K562 (cell line): Measurements from ENCODE around the gene SLC43A1. TPM values are rescaled to one million over a fixed set of nuclear protein-coding genes. Genes with fewer than 3 reads are reported as not detected.
A peak's percentile ranks its signal among the peaks of the same experiment; 100 is the strongest.

Source experiments
- ATAC-seq: fragments of 200-7000 bp; cut with Tn5 transposase; 3 replicates; pipeline ENCODE4 v1.9.1; 2020; ENCODE audit warnings: moderate library complexity
- BruUV-seq: library from RNA; stranded (reverse); fragments of 400-500 nt; replicated peaks from 2 replicates; lab custom pipeline; 2021; lab: Mats Ljungman, UMichigan
- CTCF ChIA-PET: fragments of 300-600 bp; formaldehyde crosslinking; extraction: SDS; loops from one replicate; lab custom pipeline; 2021; ENCODE audit warnings: low intra/inter-chr PET ratio; lab: Yijun Ruan, JAX
- POLR2A ChIA-PET: fragments of 300-600, 350-650 bp; sonication (Branson Sonifier 250); formaldehyde crosslinking; extraction: SDS; loops from one replicate; lab custom pipeline; 2021; ENCODE audit warnings: antibody characterized with exemption, inconsistent platforms; lab: Yijun Ruan, JAX
- DNase-seq, 4 experiments: peaks; one replicate each; pipeline versions ENCODE4 v3.0.0 to v3.0.0-alpha.2; 2011 to 2018; ENCODE audit warnings: low spot score in 3 of 4, mixed read lengths in 3 of 4; ENCODE audit errors: extremely low read depth in 1 of 4
- FAIRE-seq: peaks from 2 replicates; lab custom pipeline; 2011; peaks lifted over from hg19 to GRCh38; lab: Jason Lieb, UNC
- H2AFZ ChIP-seq: 2 replicates; pipeline ENCODE4 v1.6.0; 2011; ENCODE audit warnings: low read depth, low read length, control low read depth, inconsistent platforms
- H3K27ac ChIP-seq: fragments of 200-600 bp; 3 replicates; pipeline ENCODE4 v1.8.0; 2011; ENCODE audit warnings: low read depth, mild to moderate bottlenecking, control low read depth, inconsistent platforms, low read length, moderate library complexity, mixed read lengths; ENCODE audit errors: extremely low read depth
- H3K27me3 ChIP-seq, 2 experiments: fragments of 300-600 bp in 1 of 2; 2 replicates in 1 of 2; 3 replicates in 1 of 2; pipeline versions ENCODE4 v1.6.0 to v1.8.0; 2011; ENCODE audit warnings: inconsistent platforms in 2 of 2, low read length in 2 of 2, mild to moderate bottlenecking in 1 of 2, mixed read lengths in 1 of 2, moderate library complexity in 1 of 2; ENCODE audit not compliant: control insufficient read depth in 2 of 2, insufficient read depth in 2 of 2
- H3K36me3 ChIP-seq: fragments of 300-600 bp; 3 replicates; pipeline ENCODE4 v1.8.0; 2011; ENCODE audit warnings: mild to moderate bottlenecking, low read length, inconsistent platforms; ENCODE audit not compliant: control insufficient read depth, insufficient read depth
- H3K4me1 ChIP-seq, 2 experiments: fragments of 200-600 bp in 1 of 2; replicated peaks in 1 of 2; 2 replicates in 1 of 2; 3 replicates in 1 of 2; pipeline versions ENCODE4 v1.5.1 to v1.8.0; 2011; ENCODE audit warnings: inconsistent platforms in 2 of 2, low read length in 2 of 2, mild to moderate bottlenecking in 1 of 2, mixed read lengths in 1 of 2, moderate library complexity in 1 of 2; ENCODE audit not compliant: control insufficient read depth in 2 of 2, insufficient read depth in 2 of 2
- H3K4me2 ChIP-seq: 2 replicates; pipeline ENCODE4 v1.6.1; 2011; ENCODE audit warnings: low read length, control low read depth, inconsistent platforms, mixed read lengths; ENCODE audit not compliant: insufficient read depth
- H3K4me3 ChIP-seq: fragments of 200-600 bp; sonication (generic), shearing (Covaris generic); 2 replicates; pipeline ENCODE4 v1.5.1; 2016; ENCODE audit warnings: control low read depth, inconsistent platforms
- H3K79me2 ChIP-seq: fragments of 200-600 bp; 3 replicates; pipeline ENCODE4 v1.8.0; 2011; ENCODE audit warnings: low read length, inconsistent platforms; ENCODE audit not compliant: control insufficient read depth, insufficient read depth
- H3K9ac ChIP-seq, 2 experiments: 2 replicates each; pipeline versions ENCODE4 v1.6.0 to v1.6.1; 2011; ENCODE audit warnings: low read depth in 2 of 2, low read length in 2 of 2, control low read depth in 1 of 2, inconsistent platforms in 1 of 2, mild to moderate bottlenecking in 1 of 2, mixed read lengths in 1 of 2; ENCODE audit not compliant: insufficient read depth in 1 of 2
- H3K9me1 ChIP-seq: one replicate; pipeline ENCODE4 v1.6.0; 2011; ENCODE audit warnings: inconsistent platforms, mild to moderate bottlenecking, low read length, moderate library complexity; ENCODE audit not compliant: control insufficient read depth, insufficient read depth
- H3K9me3 ChIP-seq: replicated peaks from 2 replicates; pipeline ENCODE4 v1.5.1; 2011; ENCODE audit warnings: low read depth, low read length, inconsistent platforms; ENCODE audit not compliant: control insufficient read depth, insufficient read depth
- H4K20me1 ChIP-seq: replicated peaks from 2 replicates; pipeline ENCODE4 v1.6.1; 2011; ENCODE audit warnings: low read length, inconsistent platforms, mixed read lengths; ENCODE audit not compliant: control insufficient read depth, insufficient read depth
- CHD2 ChIP-seq: IDR thresholded peaks from 2 replicates; pipeline ENCODE4 v1.6.1; 2011; ENCODE audit warnings: low read depth, low read length
- DPF2 ChIP-seq: fragments of 450-650 bp; IDR thresholded peaks from 2 replicates; pipeline ENCODE4 v1.6.1; 2016
- GTF2B ChIP-seq: IDR thresholded peaks from 2 replicates; pipeline ENCODE4 v1.6.1; 2011; ENCODE audit not compliant: insufficient read length; ENCODE audit errors: extremely low read depth
- HEY1 ChIP-seq: fragments of 250-450 bp; sonication (Bioruptor Pico); IDR thresholded peaks from 2 replicates; pipeline ENCODE4 v1.5.0; 2020; ENCODE audit warnings: mild to moderate bottlenecking, moderate library complexity, borderline replicate concordance
- MCM3 ChIP-seq: fragments of 450-650 bp; IDR thresholded peaks from 2 replicates; pipeline ENCODE4 v1.6.1; 2016
- POU5F1 ChIP-seq: fragments of 150-350 bp; IDR thresholded peaks from 2 replicates; pipeline ENCODE4 v1.6.1; 2014; ENCODE audit warnings: borderline replicate concordance, low read length, low read depth, mild to moderate bottlenecking; ENCODE audit not compliant: partially characterized antibody
- PTRF ChIP-seq: fragments of 450-650 bp; IDR thresholded peaks from 2 replicates; pipeline ENCODE4 v1.6.1; 2016; ENCODE audit warnings: mild to moderate bottlenecking, missing genetic modification characterization, missing compliant biosample characterization
- SRSF7 ChIP-seq: fragments of 200-400 bp; formaldehyde crosslinking; optimal IDR thresholded peaks from 2 replicates; pipeline ENCODE3; 2017; ENCODE audit warnings: mild to moderate bottlenecking, low read depth, low read length
- ZKSCAN3 ChIP-seq: fragments of 250-450 bp; sonication (Bioruptor Pico); IDR thresholded peaks from 2 replicates; pipeline ENCODE4 v1.4.0; 2020
- ZNF263 ChIP-seq: sonication (generic); formaldehyde crosslinking; IDR thresholded peaks from 2 replicates; pipeline ENCODE4 v1.8.0; 2022; ENCODE audit warnings: mild to moderate bottlenecking, missing genetic modification reagents, borderline replicate concordance
- ZNF740 ChIP-seq, 3 experiments: fragments of 200-800 bp in 1 of 3; sonication (Bioruptor generic) in 1 of 3; sonication (generic) in 1 of 3; formaldehyde crosslinking in 1 of 3; IDR thresholded peaks; 2 replicates each; pipeline versions ENCODE4 v1.6.1 to v1.8.0; 2016 to 2022; ENCODE audit warnings: mild to moderate bottlenecking in 2 of 3, missing compliant biosample characterization in 2 of 3, missing genetic modification characterization in 2 of 3, missing genetic modification reagents in 1 of 3
- ZNF764 ChIP-seq: fragments of 250-450 bp; sonication (Bioruptor Pico); IDR thresholded peaks from 2 replicates; pipeline ENCODE4 v1.4.0; 2020; ENCODE audit warnings: low read depth, mild to moderate bottlenecking, moderate library complexity
- ZNF785 ChIP-seq: fragments of 250-450 bp; sonication (Bioruptor Pico); IDR thresholded peaks from 2 replicates; pipeline ENCODE4 v1.4.0; 2020; ENCODE audit warnings: mild to moderate bottlenecking
- ZNF79 ChIP-seq: fragments of 250-450 bp; sonication (Bioruptor Pico); IDR thresholded peaks from 2 replicates; pipeline ENCODE4 v1.4.0; 2020; ENCODE audit warnings: low read depth, mild to moderate bottlenecking, moderate library complexity
- whole genome bisulfite sequencing: fragments of 100-300 bp; shearing (Covaris generic); methylation state at CpG from one replicate; pipeline ENCODE4 v1.1.6; 2016; ENCODE audit warnings: low coverage, mixed read lengths; ENCODE audit not compliant: insufficient coverage; ENCODE audit errors: missing lambda C conversion rate; 5-methylcytosine and 5-hydroxymethylcytosine counted together
- in situ Hi-C: fragments of 300-500 bp; cut with MboI; formaldehyde crosslinking; loops from 4 replicates; pipeline ENCODE4 v1.15.0; 2018; ENCODE audit warnings: inconsistent platforms, mixed read lengths
- intact Hi-C: fragments of 100-400 bp; cut with micrococcal nuclease; formaldehyde crosslinking; loops from 2 replicates; pipeline ENCODE4 v1.14.2; 2022
- polyA plus RNA-seq, 8 experiments: library from polyadenylated mRNA; depleted of rRNA in 4 of 8; stranded (reverse) in 5 of 8; unstranded in 3 of 8; fragments of >200 nt; fragmentation: Nextera tagmentation in 2 of 8; fragmentation: Illumina TruSeq in 1 of 8; extraction: Ambion mirVana in 2 of 8; extraction: Trizol in 1 of 8; gene quantifications; 2 replicates each; pipeline versions ENCODE4 v1.2.1 to v1.2.3, GENCODE V29; 2011 to 2014; ENCODE audit warnings: inconsistent platforms in 1 of 8, missing spikeins in 1 of 8
- total RNA-seq, 7 experiments: library from RNA; depleted of rRNA in 6 of 7; stranded (reverse); fragments of >200 nt in 6 of 7; fragmentation: Illumina TruSeq in 2 of 7; extraction: Trizol in 2 of 7; gene quantifications; 2 replicates each; pipeline versions ENCODE4 v1.2.1 to v1.2.3, GENCODE V29; 2011 to 2021; ENCODE audit warnings: low replicate concordance in 1 of 7

Gene SLC43A1
- total and polyA plus RNA-seq, 9 of the 15 experiments (the other 6 are each of a cell fraction or from before 2014, with no cell fraction given), result 2.6 to 41.8 (median 24.6) TPM

DNA sequence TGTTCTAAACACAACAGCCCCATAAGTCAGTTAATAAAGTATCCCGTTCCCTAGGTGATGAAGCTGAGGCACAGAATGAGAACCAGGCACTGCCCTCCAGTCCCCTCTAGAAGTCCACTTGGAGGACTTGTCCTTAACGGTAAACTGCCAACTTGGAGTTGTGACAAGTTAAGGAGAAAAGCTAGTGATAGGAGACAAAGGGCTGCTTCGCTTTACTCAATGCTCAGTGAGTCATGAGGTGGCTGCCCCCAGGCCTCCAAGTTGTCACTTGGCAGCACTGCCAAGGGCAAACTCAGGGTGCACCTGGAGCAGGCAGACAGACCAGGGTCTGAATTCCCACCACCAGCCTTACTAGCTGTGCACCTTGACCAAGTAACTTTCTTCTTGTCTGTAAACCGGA lies 13.5 kb downstream of the SLC43A1 start:
- no peak overlapping the region for H3K4me2 ChIP-seq
- peaks cover 75% of the 10 kb centered on the region for H3K36me3 ChIP-seq
- WGBS, result 71% methylated on average over 4 of the region's 4 CpGs
- H3K9me1 ChIP-seq, result no peaks in the 10 kb centered on the region
- peaks cover 24% of the 10 kb centered on the region for H4K20me1 ChIP-seq
- H3K4me3 ChIP-seq, result no peak overlapping the region
- BruUV-seq, result no TSS peak
- no peak for FAIRE-seq
- H3K9ac ChIP-seq, result 0 out of 4 replicates have a peak overlapping the region, but pooled peaks of 1 of the 2 experiments have one; percentile 24
- no peak for DNase-seq
- H3K4me1 ChIP-seq, result peaks cover 16 to 26% of the 10 kb centered on the region in 2 experiments
- H3K27ac ChIP-seq, result no peak overlapping the region
- CTCF ChIA-PET, result no interaction called here
- no peak for ATAC-seq
- H3K9me3 ChIP-seq, result no peaks in the 10 kb centered on the region
- peaks cover 13% of the 10 kb centered on the region; the same call in 2 of the 3 replicates for H3K79me2 ChIP-seq
- TF ChIP-seq ZNF79 (CRISPR knock-in tag) (no peak), CHD2 (no peak), HEY1 (CRISPR knock-in tag) (no peak), DPF2 (no peak), SRSF7 (no peak), ZNF263 (CRISPR knock-in tag) (no peak), GTF2B (no peak), POU5F1 (no peak), ZNF785 (no peak), PTRF (tag) (no peak), ZNF740 (CRISPR knock-in tag; IDR thresholded peaks at IDR 0.05) (no peak), ZNF740 (tag; IDR thresholded peaks at IDR 0.05) (no peak), MCM3 (no peak), ZKSCAN3 (CRISPR knock-in tag) (no peak), ZNF764 (no peak)
- TF ChIP-seq, all 486 proteins: peak for 0
- in situ Hi-C loops, result no loop called here
- intact Hi-C loops, result no loop called here
- H2AFZ ChIP-seq, result no peak overlapping the region
- POLR2A ChIA-PET, result interaction anchor here (1.1 to 4.5 kb wide), 5 partner anchors 9 to 27 kb away, joined by 3 to 25 read pairs (median 6); partner anchors contain the start of gene SLC43A1
- no peaks in the 10 kb centered on the region for H3K27me3 ChIP-seq
